Measurements from ENCODE around the gene PAQR6. TPM values are rescaled to one million over a fixed set of nuclear protein-coding genes. Genes with fewer than 3 reads are reported as not detected.

PAQR6 gene
- total and polyA plus RNA-seq, 10 of the 15 experiments (the other 5 are each of a cell fraction or from before 2014, with no cell fraction given) = 0.42 to 4.5 (median 1.3) TPM

- TF ChIP-seq CHD2 (IDR thresholded peaks at IDR 0.05; ENCODE audit: borderline replicate concordance, low read depth, low read length) = peak; percentile 25; the same call in 1 of the 2 replicates
- TF ChIP-seq NRF1 (conservative IDR thresholded peaks at IDR 0.05; ENCODE audit: low read depth, low read length) = no peak
- TF ChIP-seq IKZF1 (conservative IDR thresholded peaks at IDR 0.05) = peak; percentile 96
- TF ChIP-seq EED (IDR thresholded peaks at IDR 0.05; ENCODE audit: low read depth) = peak; percentile 96
- TF ChIP-seq IRF3 (IDR thresholded peaks at IDR 0.05) = no peak
- TF ChIP-seq HCFC1 (IDR thresholded peaks at IDR 0.05; ENCODE audit: low read length) = no peak
- no peak for TF ChIP-seq CEBPZ (IDR thresholded peaks at IDR 0.05; ENCODE audit: low read depth, low read length)
- TF ChIP-seq CREB1 (IDR thresholded peaks at IDR 0.05; ENCODE audit: low read depth) = no peak
- TF ChIP-seq TCF12 (IDR thresholded peaks at IDR 0.05; ENCODE audit: low read depth, low read length) = peak; percentile 98
- no peak for TF ChIP-seq E4F1 (IDR thresholded peaks at IDR 0.05; ENCODE audit: borderline replicate concordance, partially characterized antibody)
- peak; percentile 97 for TF ChIP-seq NFIC (IDR thresholded peaks at IDR 0.05; ENCODE audit: low read depth, low read length)
- no peak for TF ChIP-seq ZNF384 (IDR thresholded peaks at IDR 0.05; ENCODE audit: borderline replicate concordance, low read depth, low read length)
- no peak for TF ChIP-seq RELA (IDR thresholded peaks at IDR 0.05; ENCODE audit: borderline replicate concordance, partially characterized antibody)
- TF ChIP-seq PKNOX1 (IDR thresholded peaks at IDR 0.05) = peak; percentile 48
- TF ChIP-seq MAX (IDR thresholded peaks at IDR 0.05; ENCODE audit: low read depth, low read length) = peak; percentile 70
- TF ChIP-seq IRF4 (IDR thresholded peaks at IDR 0.05; ENCODE audit: low read depth, low read length) = peak; percentile 79
- TF ChIP-seq USF1 (IDR thresholded peaks at IDR 0.05; ENCODE audit: borderline replicate concordance, extremely low read length, insufficient read depth, low read depth, low read length) = no peak
- TF ChIP-seq SMARCA5 (IDR thresholded peaks at IDR 0.05) = 0 out of 2 replicates have a peak, but pooled peaks have one; percentile 9
- peak; percentile 95 for TF ChIP-seq RUNX3 (IDR thresholded peaks at IDR 0.05; ENCODE audit: low read length)
- peak; percentile 61; the same call in 1 of the 2 replicates for TF ChIP-seq MXI1 (IDR thresholded peaks at IDR 0.05; ENCODE audit: low read depth, low read length)
- no peak for TF ChIP-seq RB1 (IDR thresholded peaks at IDR 0.05; ENCODE audit: borderline replicate concordance)
- no peak for TF ChIP-seq SMAD5 (IDR thresholded peaks at IDR 0.05; ENCODE audit: low read depth)
- TF ChIP-seq POLR2AphosphoS5 (IDR thresholded peaks at IDR 0.05; ENCODE audit: low read length) = peak; percentile 41; the same call in 1 of the 2 replicates
These were observed 21.7 kb downstream of the PAQR6 start (continued) for GRCh38 chr1:156226116-156226538.

Measured in GM12878 (cell line).